Panc1 (cell line): Measurements from ENCODE around the gene PODNL1. TPM values are rescaled to one million over a fixed set of nuclear protein-coding genes. Genes with fewer than 3 reads are reported as not detected.

Experiments used
- ATAC-seq: fragments of 200-7000 bp; cut with Tn5 transposase; 2 replicates; pipeline ENCODE4 v1.9.1; 2020; ENCODE audit warnings: mild to moderate bottlenecking, moderate library complexity
- BruUV-seq: library from RNA; stranded (reverse); fragments of 400-500 nt; replicated peaks from 2 replicates; lab custom pipeline; 2021; lab: Mats Ljungman, UMichigan
- CTCF ChIA-PET: fragments of 300-600 bp; sonication (Branson Sonifier 250); formaldehyde crosslinking; loops from one replicate; lab custom pipeline; 2022; ENCODE audit warnings: antibody characterized with exemption; lab: Charles Lee
- POLR2A ChIA-PET: fragments of 300-600 bp; sonication (Branson Sonifier 250); formaldehyde crosslinking; loops from one replicate; lab custom pipeline; 2022; ENCODE audit warnings: antibody characterized with exemption; lab: Charles Lee
- DNase-seq: peaks from one replicate; pipeline ENCODE4 v3.0.0-alpha.2; 2010; ENCODE audit warnings: low read depth, low spot score
- H3K27ac ChIP-seq: 2 replicates; pipeline ENCODE4 v1.5.1; 2011; ENCODE audit warnings: mild to moderate bottlenecking, low read length, inconsistent platforms
- H3K27me3 ChIP-seq: fragments of 200-500 bp; sonication (Bioruptor generic); 2 replicates; pipeline ENCODE4 v1.6.0; 2014; ENCODE audit warnings: low read length, inconsistent platforms; ENCODE audit not compliant: control insufficient read depth, insufficient read depth
- H3K36me3 ChIP-seq: fragments of 200-500 bp; sonication (Bioruptor generic); 2 replicates; pipeline ENCODE4 v1.5.1; 2014; ENCODE audit warnings: inconsistent platforms, mild to moderate bottlenecking, low read length, moderate library complexity; ENCODE audit not compliant: control insufficient read depth, insufficient read depth
- H3K4me1 ChIP-seq: 2 replicates; pipeline ENCODE4 v1.5.1; 2011; ENCODE audit warnings: inconsistent platforms, mild to moderate bottlenecking, low read length, moderate library complexity; ENCODE audit not compliant: control insufficient read depth, insufficient read depth
- H3K4me3 ChIP-seq, 2 experiments: 2 replicates each; pipeline ENCODE4 v1.5.1; 2011 to 2012; ENCODE audit warnings: low read depth in 2 of 2, low read length in 2 of 2, mild to moderate bottlenecking in 2 of 2, inconsistent platforms in 1 of 2, moderate library complexity in 1 of 2
- H3K9me3 ChIP-seq: fragments of 200-500 bp; sonication (Bioruptor generic); 2 replicates; pipeline ENCODE4 v1.5.1; 2014; ENCODE audit warnings: low read depth, mild to moderate bottlenecking, inconsistent platforms, low read length, moderate library complexity; ENCODE audit not compliant: control insufficient read depth, insufficient read depth
- CTCF ChIP-seq: fragments of 450-650 bp; IDR thresholded peaks from 2 replicates; pipeline ENCODE4 v1.5.1; 2017; ENCODE audit warnings: mild to moderate bottlenecking
- POLR2AphosphoS5 ChIP-seq: IDR thresholded peaks from 2 replicates; pipeline ENCODE4 v1.6.1; 2012; ENCODE audit warnings: mild to moderate bottlenecking, low read depth, low read length, moderate library complexity
- REST ChIP-seq, 2 experiments: IDR thresholded peaks; 2 replicates each; pipeline ENCODE4 v1.6.1; 2011 to 2012; ENCODE audit warnings: low read depth in 2 of 2, control low read depth in 1 of 2, low read length in 1 of 2, mild to moderate bottlenecking in 1 of 2, moderate library complexity in 1 of 2; ENCODE audit not compliant: insufficient read depth in 1 of 2
- SIN3A ChIP-seq: IDR thresholded peaks from 2 replicates; pipeline ENCODE4 v1.6.1; 2012; ENCODE audit warnings: low read depth, mild to moderate bottlenecking, low read length, moderate library complexity, borderline replicate concordance; ENCODE audit not compliant: insufficient read depth
- TCF7L2 ChIP-seq: IDR thresholded peaks from 2 replicates; pipeline ENCODE4 v1.6.1; 2011; ENCODE audit warnings: mild to moderate bottlenecking, low read depth, low read length, inconsistent platforms
- in situ Hi-C: cut with HindIII; loops from 2 replicates; pipeline ENCODE4 v1.10.0; 2016; ENCODE audit warnings: low sequenced_read_pairs, low pct_unique_long_range_greater_than_20kb
- intact Hi-C: fragments of 100-400 bp; cut with micrococcal nuclease; formaldehyde crosslinking; loops from one replicate; pipeline ENCODE4 v1.10.0; 2022; ENCODE audit not compliant: unreplicated experiment
- total RNA-seq: library from RNA; stranded (reverse); gene quantifications from one replicate; pipeline ENCODE4 v1.2.1, GENCODE V29; 2021; ENCODE audit not compliant: unreplicated experiment

PODNL1 gene
- total RNA-seq, 1 experiment from 2014 or later, result 1.4 TPM

GRCh38 chr19:13955662-13956364 lies 17.6 kb upstream of the PODNL1 start:
- BruUV-seq, result no TSS peak
- Histone ChIP-seq H3K9me3 (no peaks in the 10 kb centered on the region), H3K4me1 (peaks cover 6% of the 10 kb centered on the region), H3K27ac (no peak overlapping the region), H3K4me3 (no peak overlapping the region), H3K27me3 (no peaks in the 10 kb centered on the region), H3K36me3 (no peaks in the 10 kb centered on the region; the same call in 1 of the 2 replicates)
- intact Hi-C loops (no loop called here), in situ Hi-C loops (no loop called here)
- ChIA-PET CTCF (no interaction called here), POLR2A (interaction anchor here (0.7 kb wide), 1 partner anchor 25 kb away, joined by 8 read pairs; no protein-coding TSS in a partner anchor)
- ATAC-seq (no peak), DNase-seq (no peak)
- TF ChIP-seq CTCF, result no peak
- TF ChIP-seq POLR2AphosphoS5, result no peak
- no peak for TF ChIP-seq SIN3A
- no peak for TF ChIP-seq REST (IDR thresholded peaks at IDR 0.05; ENCODE audit: insufficient read depth in 1 of 2, low read depth in 2 of 2, low read length in 1 of 2)
- no peak for TF ChIP-seq TCF7L2

GRCh38 chr19:13954185-13954584 lies 16.0 kb upstream of the PODNL1 start:
- DNase-seq (no peak), ATAC-seq (no peak)
- TF ChIP-seq TCF7L2 (no peak), REST (IDR thresholded peaks at IDR 0.05; ENCODE audit: insufficient read depth in 1 of 2, low read depth in 2 of 2, low read length in 1 of 2) (no peak), POLR2AphosphoS5 (no peak)
- intact Hi-C loops (no loop called here), in situ Hi-C loops (no loop called here)
- no peak overlapping the region for H3K27ac ChIP-seq
- no peaks in the 10 kb centered on the region; the same call in 1 of the 2 replicates for H3K36me3 ChIP-seq
- no peaks in the 10 kb centered on the region for H3K9me3 ChIP-seq
- peaks cover 6% of the 10 kb centered on the region for H3K4me1 ChIP-seq
- ChIA-PET CTCF (no interaction called here), POLR2A (no interaction called here)
- H3K27me3 ChIP-seq, result no peaks in the 10 kb centered on the region
- no TSS peak for BruUV-seq
- no peak overlapping the region for H3K4me3 ChIP-seq
